Spleen (tissue), 7 donors: ENCODE data around the gene CCDC197.

Experiments
- POLR2A ChIP-seq, 3 donors: fragments of 450-650 bp; IDR thresholded peaks; one replicate each; pipeline ENCODE4 v1.5.1; 2017; ENCODE audit warnings: antibody characterized with exemption in 3 of 3, mild to moderate bottlenecking in 1 of 3
- TF ChIP-seq, protein P1 (sequence below), 11 experiments: fragments of 200-600 bp in 7 of 11; fragments of 450-650 bp in 4 of 11; sonication (generic) in 4 of 11; IDR thresholded peaks in 8 of 11; conservative IDR thresholded peaks in 3 of 11; 1 replicate in 7 of 11; 2 replicates in 4 of 11; pipeline versions ENCODE4 v1.4.0 to v1.8.0; 2016 to 2021; ENCODE audit warnings: antibody characterized with exemption in 11 of 11, inconsistent platforms in 4 of 11, mild to moderate bottlenecking in 1 of 11
- donor health status: DM: no; HTN: no; CAD: no; lungs with moderate emphysema.
- donor health status: DM: no; HTN: no; CAD: no.
- donor health status: DM: no; HTN: no; CAD: no.

DNA sequence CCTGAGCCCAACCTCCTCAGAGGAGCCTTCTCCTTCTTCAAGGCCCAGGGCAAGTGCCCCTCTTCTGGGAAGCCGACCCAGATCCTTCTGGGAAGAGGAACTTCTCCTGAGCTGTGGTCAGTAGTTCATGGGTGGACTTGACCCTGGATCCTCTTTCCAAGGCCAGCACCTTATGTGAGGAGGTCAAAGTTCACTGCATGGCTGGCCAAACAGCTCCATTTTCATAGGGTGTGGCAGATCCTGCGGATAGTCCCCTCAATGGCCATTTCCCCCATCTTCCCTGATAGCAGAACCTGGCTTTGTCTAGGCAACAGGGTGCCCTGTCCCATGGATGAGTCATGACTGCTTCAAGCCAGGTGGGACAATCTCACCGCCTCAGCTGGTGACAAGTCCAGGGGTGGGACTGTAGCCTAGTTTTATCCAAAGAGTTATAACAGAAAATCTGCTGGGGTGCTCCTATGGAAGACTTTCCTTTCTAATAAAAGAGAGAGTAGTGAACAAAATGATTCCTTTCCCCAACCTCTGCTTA, 31.1 kb upstream of the CCDC197 start:
- TF ChIP-seq, protein P1, sequence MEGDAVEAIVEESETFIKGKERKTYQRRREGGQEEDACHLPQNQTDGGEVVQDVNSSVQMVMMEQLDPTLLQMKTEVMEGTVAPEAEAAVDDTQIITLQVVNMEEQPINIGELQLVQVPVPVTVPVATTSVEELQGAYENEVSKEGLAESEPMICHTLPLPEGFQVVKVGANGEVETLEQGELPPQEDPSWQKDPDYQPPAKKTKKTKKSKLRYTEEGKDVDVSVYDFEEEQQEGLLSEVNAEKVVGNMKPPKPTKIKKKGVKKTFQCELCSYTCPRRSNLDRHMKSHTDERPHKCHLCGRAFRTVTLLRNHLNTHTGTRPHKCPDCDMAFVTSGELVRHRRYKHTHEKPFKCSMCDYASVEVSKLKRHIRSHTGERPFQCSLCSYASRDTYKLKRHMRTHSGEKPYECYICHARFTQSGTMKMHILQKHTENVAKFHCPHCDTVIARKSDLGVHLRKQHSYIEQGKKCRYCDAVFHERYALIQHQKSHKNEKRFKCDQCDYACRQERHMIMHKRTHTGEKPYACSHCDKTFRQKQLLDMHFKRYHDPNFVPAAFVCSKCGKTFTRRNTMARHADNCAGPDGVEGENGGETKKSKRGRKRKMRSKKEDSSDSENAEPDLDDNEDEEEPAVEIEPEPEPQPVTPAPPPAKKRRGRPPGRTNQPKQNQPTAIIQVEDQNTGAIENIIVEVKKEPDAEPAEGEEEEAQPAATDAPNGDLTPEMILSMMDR (IDR thresholded peaks at IDR 0.05 in 8 of 11, conservative IDR thresholded peaks at IDR 0.05 in 3 of 11), result no peak
- no peak for TF ChIP-seq POLR2A (IDR thresholded peaks at IDR 0.05)
